ENCODE data around the gene FER1L5. TPM values are rescaled to one million over a fixed set of nuclear protein-coding genes. Genes with fewer than 3 reads are reported as not detected.
"Not testable (repeated sequence)": the region's sequence is repeated elsewhere in the genome, so short reads cannot be mapped to it uniquely, and the experiment has no call there.

The FER1L5 gene
- total RNA-seq, 4 donors from 2014 or later: not detected

- no peak for ATAC-seq (ENCODE audit: low FRiP score)
- no peak for DNase-seq (ENCODE audit: low spot score)
- no peak for TF ChIP-seq CTCF (IDR thresholded peaks at IDR 0.05)
Observed at GRCh38 chr2:96663829-96664228, 21.3 kb downstream of the FER1L5 start.

GRCh38 chr2:96664366-96664925 is 21.9 kb downstream of the FER1L5 start:
- DNase-seq (ENCODE audit: low spot score) (no peak), ATAC-seq (ENCODE audit: low FRiP score) (no peak)

GRCh38 chr2:96665083-96665569 is 22.6 kb downstream of the FER1L5 start:
- no peak for TF ChIP-seq CTCF (IDR thresholded peaks at IDR 0.05)
- DNase-seq (ENCODE audit: low spot score) (no peak), ATAC-seq (ENCODE audit: low FRiP score) (peak; percentile 100)

More at GRCh38 chr2:96664366-96664925, 21.9 kb downstream of the FER1L5 start:
- TF ChIP-seq CTCF (IDR thresholded peaks at IDR 0.05): no peak

GRCh38 chr2:96665717-96666116 is 23.2 kb downstream of the FER1L5 start:
- DNase-seq (ENCODE audit: low spot score); ATAC-seq (ENCODE audit: low FRiP score): not testable (repeated sequence)

GRCh38 chr2:96668771-96669170 is 26.2 kb downstream of the FER1L5 start:
- DNase-seq (ENCODE audit: low spot score): no peak
- TF ChIP-seq CTCF (IDR thresholded peaks at IDR 0.05): no peak
- no peak for ATAC-seq (ENCODE audit: low FRiP score)

GRCh38 chr2:96669539-96670215 is 27.1 kb downstream of the FER1L5 start:
- no peak for TF ChIP-seq CTCF (IDR thresholded peaks at IDR 0.05)
- ATAC-seq (ENCODE audit: low FRiP score) (no peak), DNase-seq (ENCODE audit: low spot score) (no peak)

GRCh38 chr2:96679848-96680247 is 37.3 kb downstream of the FER1L5 start:
- ATAC-seq (ENCODE audit: low FRiP score): no peak

More at GRCh38 chr2:96679848-96680247, 37.3 kb downstream of the FER1L5 start:
- TF ChIP-seq CTCF (IDR thresholded peaks at IDR 0.05): no peak
- DNase-seq (ENCODE audit: low spot score): no peak

Data from omental fat pad (tissue), 4 donors.